Measurements from ENCODE around the gene MPEG1. TPM values are rescaled to one million over a fixed set of nuclear protein-coding genes. Genes with fewer than 3 reads are reported as not detected.

Gene MPEG1
- total RNA-seq, 1 experiment from 2014 or later: 0.08 TPM

- no peak overlapping the region for H3K27ac ChIP-seq (ENCODE audit: low read length)
- H3K27me3 ChIP-seq (ENCODE audit: control insufficient read depth, insufficient read depth, low read length): 0 out of 2 replicates have a peak, but pooled peaks cover 2% of the 10 kb centered on the region
- in situ Hi-C loops (cut with HindIII; ENCODE audit: low pct_unique_long_range_greater_than_20kb, low sequenced_read_pairs) (no loop called here), intact Hi-C loops (cut with micrococcal nuclease; ENCODE audit: unreplicated experiment) (no loop called here)
- TF ChIP-seq CTCF (IDR thresholded peaks at IDR 0.05): peak; percentile 67
- TF ChIP-seq REST (IDR thresholded peaks at IDR 0.05; ENCODE audit: insufficient read depth in 1 of 2, low read depth in 2 of 2, low read length in 1 of 2): no peak
- H3K9me3 ChIP-seq (ENCODE audit: control insufficient read depth, insufficient read depth, low read depth, low read length): no peaks in the 10 kb centered on the region
- no peaks in the 10 kb centered on the region for H3K36me3 ChIP-seq (ENCODE audit: control insufficient read depth, insufficient read depth, low read length)
- no peak overlapping the region for H3K4me3 ChIP-seq (ENCODE audit: low read depth in 2 of 2, low read length in 2 of 2)
- H3K4me1 ChIP-seq (ENCODE audit: control insufficient read depth, insufficient read depth, low read length): no peaks in the 10 kb centered on the region
- no TSS peak for BruUV-seq (replicated peaks)
- DNase-seq (ENCODE audit: low read depth, low spot score) (no peak), ATAC-seq (no peak)
- POLR2A ChIA-PET: no interaction called here
- CTCF ChIA-PET: interaction anchor here (0.5 to 1.4 kb wide), 2 partner anchors 15 to 1482 kb away, joined by 3 to 6 read pairs; partner anchors contain the start of gene DTX4
Observed at GRCh38 chr11:59186130-59186594, 26.6 kb downstream of the MPEG1 start.

GRCh38 chr11:59185386-59185945 lies 27.3 kb downstream of the MPEG1 start:
- intact Hi-C loops (cut with micrococcal nuclease; ENCODE audit: unreplicated experiment) (no loop called here), in situ Hi-C loops (cut with HindIII; ENCODE audit: low pct_unique_long_range_greater_than_20kb, low sequenced_read_pairs) (no loop called here)
- no peak overlapping the region for H3K27ac ChIP-seq (ENCODE audit: low read length)
- no TSS peak for BruUV-seq (replicated peaks)
- ChIA-PET POLR2A (no interaction called here), CTCF (interaction anchor here (1.4 kb wide), 1 partner anchor 14 kb away, joined by 6 read pairs; the partner anchor contains the start of gene DTX4)
- H3K4me1 ChIP-seq (ENCODE audit: control insufficient read depth, insufficient read depth, low read length): no peaks in the 10 kb centered on the region
- no peaks in the 10 kb centered on the region for H3K36me3 ChIP-seq (ENCODE audit: control insufficient read depth, insufficient read depth, low read length)
- DNase-seq (ENCODE audit: low read depth, low spot score) (no peak), ATAC-seq (no peak)
- TF ChIP-seq TCF7L2 (IDR thresholded peaks at IDR 0.05; ENCODE audit: low read depth, low read length) (no peak), POLR2AphosphoS5 (IDR thresholded peaks at IDR 0.05; ENCODE audit: low read depth, low read length) (no peak), SIN3A (IDR thresholded peaks at IDR 0.05; ENCODE audit: borderline replicate concordance, insufficient read depth, low read depth, low read length) (no peak), REST (IDR thresholded peaks at IDR 0.05; ENCODE audit: insufficient read depth in 1 of 2, low read depth in 2 of 2, low read length in 1 of 2) (no peak), CTCF (IDR thresholded peaks at IDR 0.05) (no peak)
- H3K9me3 ChIP-seq (ENCODE audit: control insufficient read depth, insufficient read depth, low read depth, low read length): no peaks in the 10 kb centered on the region
- no peak overlapping the region for H3K4me3 ChIP-seq (ENCODE audit: low read depth in 2 of 2, low read length in 2 of 2)
- 0 out of 2 replicates have a peak, but pooled peaks cover 2% of the 10 kb centered on the region for H3K27me3 ChIP-seq (ENCODE audit: control insufficient read depth, insufficient read depth, low read length)

Measured in Panc1 (cell line).